Measurements from ENCODE around the gene PRPF19. TPM values are rescaled to one million over a fixed set of nuclear protein-coding genes. Genes with fewer than 3 reads are reported as not detected.

The PRPF19 gene
- polyA plus RNA-seq, 2 of the 4 experiments (the other 2 are of a cell fraction), result 41.1 to 177 TPM

DNA sequence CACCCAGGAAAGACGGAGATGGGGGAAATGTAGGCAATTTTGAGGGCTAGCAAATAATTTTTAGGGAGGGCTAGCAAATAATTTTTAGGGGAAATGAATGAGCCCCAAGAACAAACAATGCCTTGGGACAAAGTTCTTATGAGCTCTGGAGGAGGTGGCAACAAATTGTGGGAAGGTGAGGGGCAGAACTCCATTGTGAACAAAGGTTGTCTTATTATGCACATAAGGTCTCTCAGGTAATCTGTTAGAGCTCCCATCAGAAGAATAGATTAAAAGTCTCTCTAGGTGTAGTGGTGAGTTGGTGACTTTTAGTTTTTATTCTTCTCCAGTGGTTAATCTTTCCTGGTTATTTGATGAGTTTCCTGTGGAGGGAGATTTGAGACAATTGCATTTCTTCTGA lies 2.4 kb upstream of the PRPF19 start:
- CTCF ChIA-PET, result interaction anchor here (1.7 to 12.7 kb wide), 4 partner anchors 9 to 78 kb away, joined by 3 to 153 read pairs (median 15); no protein-coding TSS in a partner anchor

DNA sequence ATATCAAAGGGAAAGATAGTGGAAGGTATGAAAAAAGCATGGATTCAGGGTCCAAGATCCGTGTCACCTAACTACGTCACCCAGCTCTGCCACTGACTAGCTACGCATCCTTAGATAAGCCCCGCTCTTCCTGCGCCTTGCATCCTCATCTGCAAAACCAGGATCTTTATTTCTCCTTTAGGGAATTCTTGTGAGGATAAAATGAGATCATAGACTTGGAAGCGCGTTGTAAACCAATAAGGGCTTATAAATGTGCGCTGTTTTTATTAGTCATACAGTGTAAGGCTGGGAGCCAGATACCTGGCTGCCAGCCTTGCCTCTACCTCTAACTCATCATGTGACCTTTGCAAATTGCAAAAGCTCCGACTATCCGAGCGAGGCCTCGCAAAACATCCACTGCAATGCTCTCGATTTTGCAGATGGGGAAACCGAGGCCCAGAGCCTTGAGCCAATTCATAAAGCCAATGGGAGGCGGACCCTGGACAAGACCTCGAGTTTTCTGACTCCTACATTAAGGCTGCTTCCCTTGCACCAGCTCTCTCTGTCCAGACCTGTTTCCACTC lies 753 bp downstream of the PRPF19 start:
- 16% methylated on average over 16 of the region's 16 CpGs for WGBS (ENCODE audit: missing lambda C conversion rate)
- TF ChIP-seq NPAS2 (CRISPR knock-in tag; IDR thresholded peaks at IDR 0.05; ENCODE audit: borderline replicate concordance) (no peak), USF2 (IDR thresholded peaks at IDR 0.05) (peak; percentile 44; the same call in 1 of the 2 replicates)
- peak overlapping the region; percentile 90 to 97 for H3K27ac ChIP-seq
- peaks cover 12% of the 10 kb centered on the region for H3K4me1 ChIP-seq
- H3K9me3 ChIP-seq, result no peaks in the 10 kb centered on the region
- ChIA-PET POLR2A (interaction anchor here (0.6 to 1.1 kb wide), 3 partner anchors 8 to 18 kb away, joined by 3 to 4 read pairs (median 3); partner anchors contain the start of gene TMEM109), CTCF (interaction anchor here (1.1 to 12.7 kb wide), 6 partner anchors 8 to 281 kb away, joined by 4 to 153 read pairs (median 6); partner anchors contain the start of gene TMEM109)
- FAIRE-seq, result no peak
- peak overlapping the region; percentile 97 for H3K4me3 ChIP-seq
- no peak for DNase-seq (ENCODE audit: low read depth in 1 of 2, low spot score in 1 of 2)
- peak overlapping the region; percentile 95 for H3K4me2 ChIP-seq
- ATAC-seq, result peak in 1 of 2 experiments; percentile 33; a peak in 3 of 6 replicates

More for the DNA sequence above, 2.4 kb upstream of the PRPF19 start:
- H3K4me1 ChIP-seq, result peaks cover 12% of the 10 kb centered on the region
- ATAC-seq (no peak), FAIRE-seq (no peak), DNase-seq (ENCODE audit: low read depth in 1 of 2, low spot score in 1 of 2) (no peak)
- POLR2A ChIA-PET, result no interaction called here
- WGBS (ENCODE audit: missing lambda C conversion rate), result 12% methylated on average over 1 of the region's 1 CpG
- no peak overlapping the region for H3K4me2 ChIP-seq
- H3K27ac ChIP-seq, result no peak overlapping the region
- H3K9me3 ChIP-seq, result no peaks in the 10 kb centered on the region
- H3K4me3 ChIP-seq, result no peak overlapping the region
- TF ChIP-seq BHLHE40 (IDR thresholded peaks at IDR 0.05; ENCODE audit: low read depth, low read length) (no peak), EHMT2 (IDR thresholded peaks at IDR 0.05; ENCODE audit: low read depth) (no peak), CHD2 (IDR thresholded peaks at IDR 0.05; ENCODE audit: low read length, partially characterized antibody) (no peak), NFE2L2 (conservative IDR thresholded peaks at IDR 0.05; ENCODE audit: low read length) (no peak), RARB (CRISPR knock-in tag; IDR thresholded peaks at IDR 0.05) (no peak), RCOR1 (IDR thresholded peaks at IDR 0.05; ENCODE audit: low read depth, low read length) (no peak), KDM1A (IDR thresholded peaks at IDR 0.05; ENCODE audit: low read depth) (no peak), EHF (CRISPR knock-in tag; IDR thresholded peaks at IDR 0.05) (no peak), ZSCAN20 (CRISPR knock-in tag; IDR thresholded peaks at IDR 0.05) (no peak), POLR2A (IDR thresholded peaks at IDR 0.05; ENCODE audit: low read length) (no peak), MAZ (IDR thresholded peaks at IDR 0.05; ENCODE audit: borderline replicate concordance, low read depth, low read length) (no peak), ZNF302 (CRISPR knock-in tag; IDR thresholded peaks at IDR 0.05) (no peak), RFX5 (IDR thresholded peaks at IDR 0.05) (no peak), ELK1 (IDR thresholded peaks at IDR 0.05; ENCODE audit: low read depth, low read length) (no peak)
- TF ChIP-seq, protein P1, sequence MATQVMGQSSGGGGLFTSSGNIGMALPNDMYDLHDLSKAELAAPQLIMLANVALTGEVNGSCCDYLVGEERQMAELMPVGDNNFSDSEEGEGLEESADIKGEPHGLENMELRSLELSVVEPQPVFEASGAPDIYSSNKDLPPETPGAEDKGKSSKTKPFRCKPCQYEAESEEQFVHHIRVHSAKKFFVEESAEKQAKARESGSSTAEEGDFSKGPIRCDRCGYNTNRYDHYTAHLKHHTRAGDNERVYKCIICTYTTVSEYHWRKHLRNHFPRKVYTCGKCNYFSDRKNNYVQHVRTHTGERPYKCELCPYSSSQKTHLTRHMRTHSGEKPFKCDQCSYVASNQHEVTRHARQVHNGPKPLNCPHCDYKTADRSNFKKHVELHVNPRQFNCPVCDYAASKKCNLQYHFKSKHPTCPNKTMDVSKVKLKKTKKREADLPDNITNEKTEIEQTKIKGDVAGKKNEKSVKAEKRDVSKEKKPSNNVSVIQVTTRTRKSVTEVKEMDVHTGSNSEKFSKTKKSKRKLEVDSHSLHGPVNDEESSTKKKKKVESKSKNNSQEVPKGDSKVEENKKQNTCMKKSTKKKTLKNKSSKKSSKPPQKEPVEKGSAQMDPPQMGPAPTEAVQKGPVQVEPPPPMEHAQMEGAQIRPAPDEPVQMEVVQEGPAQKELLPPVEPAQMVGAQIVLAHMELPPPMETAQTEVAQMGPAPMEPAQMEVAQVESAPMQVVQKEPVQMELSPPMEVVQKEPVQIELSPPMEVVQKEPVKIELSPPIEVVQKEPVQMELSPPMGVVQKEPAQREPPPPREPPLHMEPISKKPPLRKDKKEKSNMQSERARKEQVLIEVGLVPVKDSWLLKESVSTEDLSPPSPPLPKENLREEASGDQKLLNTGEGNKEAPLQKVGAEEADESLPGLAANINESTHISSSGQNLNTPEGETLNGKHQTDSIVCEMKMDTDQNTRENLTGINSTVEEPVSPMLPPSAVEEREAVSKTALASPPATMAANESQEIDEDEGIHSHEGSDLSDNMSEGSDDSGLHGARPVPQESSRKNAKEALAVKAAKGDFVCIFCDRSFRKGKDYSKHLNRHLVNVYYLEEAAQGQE (IDR thresholded peaks at IDR 0.05), result no peak
- TF ChIP-seq, protein P2, sequence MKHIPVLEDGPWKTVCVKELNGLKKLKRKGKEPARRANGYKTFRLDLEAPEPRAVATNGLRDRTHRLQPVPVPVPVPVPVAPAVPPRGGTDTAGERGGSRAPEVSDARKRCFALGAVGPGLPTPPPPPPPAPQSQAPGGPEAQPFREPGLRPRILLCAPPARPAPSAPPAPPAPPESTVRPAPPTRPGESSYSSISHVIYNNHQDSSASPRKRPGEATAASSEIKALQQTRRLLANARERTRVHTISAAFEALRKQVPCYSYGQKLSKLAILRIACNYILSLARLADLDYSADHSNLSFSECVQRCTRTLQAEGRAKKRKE (CRISPR knock-in tag; IDR thresholded peaks at IDR 0.05; ENCODE audit: low read depth), result no peak

Measured in A549 (cell line).